ENCODE results near the gene KLHL11.

DNA sequence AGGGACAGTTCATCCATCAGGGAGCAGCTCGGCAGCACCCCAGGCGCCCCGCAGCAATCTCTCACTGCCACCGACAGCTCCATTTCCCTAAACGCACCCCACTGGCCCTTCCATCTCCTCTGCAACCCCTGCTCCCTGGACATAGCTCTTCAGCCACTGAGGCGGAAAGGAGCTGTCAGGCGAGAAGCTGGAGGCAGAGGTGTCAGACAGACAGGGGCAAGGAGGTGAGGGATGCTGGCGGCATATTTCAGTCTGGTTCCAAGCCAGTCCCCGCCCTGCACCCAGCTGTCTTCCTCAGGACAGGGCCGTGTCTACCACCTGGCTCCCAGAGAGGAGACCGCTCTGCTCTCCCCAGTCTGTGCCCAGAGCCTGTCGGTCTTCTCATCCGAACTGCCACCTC lies 43.9 kb upstream of the KLHL11 start:
- TF ChIP-seq POLR2A (IDR thresholded peaks at IDR 0.05) (no peak), POLR2AphosphoS5 (IDR thresholded peaks at IDR 0.05) (no peak)
